Keratinocyte (primary cell): ENCODE results near the gene SUN5.

Experiments used
- EZH2 ChIP-seq: IDR thresholded peaks from one replicate; pipeline ENCODE4 v1.6.1; 2012; ENCODE audit warnings: inconsistent platforms, mild to moderate bottlenecking, low read length, moderate library complexity
- TF ChIP-seq, protein P1 (sequence below), 3 experiments: IDR thresholded peaks in 1 of 3; conservative IDR thresholded peaks in 1 of 3; optimal IDR thresholded peaks in 1 of 3; 2 replicates in 2 of 3; 3 replicates in 1 of 3; pipeline versions ENCODE3 to v1.5.1; 2011; ENCODE audit warnings: low read length in 3 of 3, mild to moderate bottlenecking in 3 of 3, moderate library complexity in 2 of 3, control low read depth in 1 of 3, inconsistent platforms in 1 of 3; ENCODE audit not compliant: insufficient read depth in 2 of 3; ENCODE audit errors: extremely low read depth in 1 of 3

DNA sequence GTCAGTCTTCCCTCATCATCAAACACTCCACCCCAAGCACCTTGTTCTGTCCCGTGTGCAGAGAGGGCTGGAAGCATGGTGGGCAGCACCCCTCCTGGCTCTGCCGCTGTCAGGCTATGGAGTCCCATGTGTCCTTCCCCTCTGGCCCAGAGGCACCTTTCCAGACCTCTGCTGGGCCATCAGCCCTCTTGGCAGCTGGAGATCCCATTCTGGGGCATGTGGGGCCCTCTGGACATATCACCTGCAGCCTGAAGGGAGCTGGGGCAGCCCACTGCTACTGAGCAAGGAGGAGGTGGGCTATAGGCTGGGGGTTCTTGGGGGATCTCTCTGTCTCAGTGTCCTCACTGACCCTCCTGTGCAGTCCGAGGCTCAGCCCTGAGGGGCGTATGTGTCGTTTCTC is 42.2 kb downstream of the SUN5 start:
- TF ChIP-seq, protein P1, sequence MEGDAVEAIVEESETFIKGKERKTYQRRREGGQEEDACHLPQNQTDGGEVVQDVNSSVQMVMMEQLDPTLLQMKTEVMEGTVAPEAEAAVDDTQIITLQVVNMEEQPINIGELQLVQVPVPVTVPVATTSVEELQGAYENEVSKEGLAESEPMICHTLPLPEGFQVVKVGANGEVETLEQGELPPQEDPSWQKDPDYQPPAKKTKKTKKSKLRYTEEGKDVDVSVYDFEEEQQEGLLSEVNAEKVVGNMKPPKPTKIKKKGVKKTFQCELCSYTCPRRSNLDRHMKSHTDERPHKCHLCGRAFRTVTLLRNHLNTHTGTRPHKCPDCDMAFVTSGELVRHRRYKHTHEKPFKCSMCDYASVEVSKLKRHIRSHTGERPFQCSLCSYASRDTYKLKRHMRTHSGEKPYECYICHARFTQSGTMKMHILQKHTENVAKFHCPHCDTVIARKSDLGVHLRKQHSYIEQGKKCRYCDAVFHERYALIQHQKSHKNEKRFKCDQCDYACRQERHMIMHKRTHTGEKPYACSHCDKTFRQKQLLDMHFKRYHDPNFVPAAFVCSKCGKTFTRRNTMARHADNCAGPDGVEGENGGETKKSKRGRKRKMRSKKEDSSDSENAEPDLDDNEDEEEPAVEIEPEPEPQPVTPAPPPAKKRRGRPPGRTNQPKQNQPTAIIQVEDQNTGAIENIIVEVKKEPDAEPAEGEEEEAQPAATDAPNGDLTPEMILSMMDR (optimal IDR thresholded peaks at IDR 0.05 in 1 of 3, IDR thresholded peaks at IDR 0.05 in 1 of 3, conservative IDR thresholded peaks at IDR 0.05 in 1 of 3; ENCODE audit: extremely low read depth in 1 of 3, insufficient read depth in 2 of 3, low read length in 3 of 3): no peak
- no peak for TF ChIP-seq EZH2
